Activated T-cell treated with anti-CD3 and anti-CD28 coated beads for 1 hour (primary cell): ENCODE results near the gene SSBP2.

Experiments used
- DNase-seq: peaks from one replicate; pipeline ENCODE4 v3.0.0-alpha.2; 2020; ENCODE audit warnings: low read depth

The SSBP2 gene

DNA sequence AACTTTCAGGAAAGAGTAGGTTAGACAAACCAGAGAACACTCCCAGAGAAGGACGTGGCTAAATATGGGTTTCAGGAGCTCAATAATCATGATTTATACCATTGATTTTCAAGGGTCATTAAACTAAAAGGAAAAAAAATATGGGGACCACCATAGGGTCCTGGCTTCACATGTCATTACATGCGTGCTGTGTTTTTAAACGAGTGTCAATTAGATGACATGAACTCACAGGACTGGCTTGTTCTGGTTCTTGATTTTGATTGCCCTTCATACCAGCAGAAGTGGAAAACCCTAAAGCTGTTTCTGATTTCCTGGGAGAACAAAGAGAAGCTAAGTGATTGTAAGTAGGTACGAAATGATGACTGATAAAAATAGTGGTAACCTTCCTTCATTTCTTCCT, 362.7 kb downstream of the SSBP2 start:
- no peak for DNase-seq

DNA sequence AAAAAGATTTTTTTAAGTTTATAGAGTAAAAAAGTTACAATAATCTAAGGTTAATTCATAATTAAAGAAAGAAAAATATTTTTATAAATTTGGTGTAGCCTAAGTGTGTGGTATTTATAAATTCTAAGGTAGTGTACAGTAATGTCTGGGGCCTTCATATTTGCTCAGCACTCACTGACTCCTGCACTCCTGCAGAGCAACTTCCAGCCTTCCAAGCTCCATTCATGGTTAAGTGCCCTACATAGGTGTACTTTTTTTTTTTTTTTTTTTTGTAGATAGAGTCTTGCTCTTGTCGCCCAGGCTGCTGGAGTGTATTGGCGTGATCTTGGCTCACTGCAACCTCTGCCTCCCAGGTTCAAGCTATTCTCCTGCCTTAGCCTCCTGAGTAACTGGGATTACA, 367.0 kb downstream of the SSBP2 start:
- no peak for DNase-seq

DNA sequence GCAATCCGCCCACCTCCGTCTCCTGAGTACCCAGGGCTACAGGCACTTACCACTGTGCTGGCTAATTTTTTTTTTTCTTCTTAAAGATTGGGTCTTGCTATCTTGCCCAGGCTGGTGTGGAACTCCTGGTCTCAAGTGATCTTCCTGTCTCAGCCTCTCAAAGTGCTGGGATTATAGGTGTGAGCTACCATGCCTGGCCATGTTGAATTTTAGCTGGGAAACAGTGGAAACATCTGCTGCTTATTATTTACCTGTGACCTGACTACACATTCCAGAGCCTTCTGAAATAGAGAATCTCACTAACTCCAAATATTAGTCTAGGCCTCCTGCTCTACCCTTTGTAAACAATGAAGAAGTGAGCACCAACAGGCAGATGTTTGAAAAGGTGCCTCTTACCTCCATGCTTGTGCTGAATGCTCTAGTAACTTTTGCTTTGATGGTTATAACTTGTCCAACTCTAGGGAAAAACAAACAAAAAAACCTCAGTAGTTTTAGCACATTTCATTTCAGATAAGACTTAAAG, 379.5 kb downstream of the SSBP2 start:
- no peak for DNase-seq

DNA sequence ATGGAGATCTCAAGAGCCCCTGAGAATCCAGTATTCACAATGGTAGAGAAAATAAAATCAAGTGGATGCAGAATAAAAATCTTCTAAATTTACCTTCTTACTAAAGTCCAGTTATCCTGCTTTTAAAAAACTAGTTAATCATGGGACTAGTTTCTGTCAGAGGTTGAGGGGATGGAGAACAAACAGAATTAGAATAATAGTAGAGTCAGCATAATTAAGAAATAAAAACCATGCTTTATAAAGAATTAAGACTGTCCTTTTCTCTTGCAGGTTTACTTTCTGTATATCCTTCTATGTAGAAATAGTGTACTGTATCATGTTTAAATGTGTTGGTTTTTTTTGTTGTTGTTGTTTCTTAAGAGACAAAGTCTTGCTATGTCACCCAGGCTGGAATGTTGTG, 380.0 kb downstream of the SSBP2 start:
- no peak for DNase-seq

DNA sequence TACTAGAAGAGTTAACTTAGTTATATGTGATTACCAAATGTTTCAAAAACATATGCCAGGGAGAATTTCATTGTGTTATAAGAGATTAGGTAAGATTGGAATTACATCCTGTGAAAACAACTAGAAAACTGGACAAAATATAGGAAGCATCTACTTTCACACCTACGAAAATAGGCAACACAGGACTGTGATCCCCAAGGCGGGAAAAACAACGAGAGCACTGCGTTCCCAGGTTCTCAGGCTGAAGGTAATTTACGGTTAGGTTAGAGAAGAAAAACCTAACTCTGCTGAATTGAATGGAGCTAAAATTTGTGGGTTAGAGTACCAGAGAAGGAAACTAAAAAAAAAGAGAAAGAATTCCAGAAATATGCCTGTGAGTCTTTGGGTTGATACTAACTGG, 385.4 kb downstream of the SSBP2 start:
- DNase-seq, result no peak

DNA sequence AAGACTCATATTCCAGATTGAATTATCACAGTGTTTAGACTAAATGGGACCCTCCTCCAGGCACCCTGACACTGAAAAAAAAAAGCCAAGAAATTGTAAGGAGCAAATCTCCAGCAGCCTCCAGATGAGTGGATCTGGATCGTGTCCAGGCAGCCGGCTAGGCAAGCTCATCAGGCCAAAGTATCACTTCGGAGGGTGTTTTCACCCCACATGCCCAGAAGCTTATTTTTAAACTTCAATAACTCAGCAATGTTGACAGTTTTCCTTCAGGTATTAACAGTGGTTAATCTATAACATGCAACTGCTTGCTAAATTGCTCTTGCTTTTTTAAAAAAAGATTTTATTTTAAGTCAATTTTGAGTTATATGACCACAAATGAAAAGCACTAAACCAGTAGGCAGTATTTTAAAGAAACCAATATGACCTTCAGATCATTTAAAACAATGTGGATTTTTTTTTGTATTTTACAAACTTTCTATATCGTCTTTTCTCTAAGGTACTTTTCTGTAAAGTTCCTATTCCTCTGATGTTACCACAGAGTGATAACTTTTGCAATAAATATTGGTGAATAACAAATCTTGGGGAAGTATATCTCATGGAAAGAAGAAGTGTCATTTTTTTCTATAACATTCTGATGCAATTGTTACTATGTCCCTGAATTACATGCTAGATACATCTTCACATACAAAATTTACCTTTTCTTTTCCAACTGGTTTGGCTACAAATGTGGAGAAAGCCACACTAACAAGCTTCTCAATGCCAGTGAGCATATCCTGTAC, 387.6 kb downstream of the SSBP2 start:
- no peak for DNase-seq
